Glutamatergic neuron (in vitro differentiated cells): ENCODE results near the gene ZNF331. TPM values are rescaled to one million over a fixed set of nuclear protein-coding genes. Genes with fewer than 3 reads are reported as not detected.
"Not testable (repeated sequence)": the region's sequence is repeated elsewhere in the genome, so short reads cannot be mapped to it uniquely, and the experiment has no call there.

Experiments used
- DNase-seq: peaks from one replicate; pipeline ENCODE4 v3.0.0; 2022
- H3K27ac Mint-ChIP-seq: one replicate; pipeline ENCODE4 v1.8.0; 2020; ENCODE audit warnings: mild to moderate bottlenecking, mixed read lengths, inconsistent platforms; ENCODE audit not compliant: unreplicated experiment
- H3K27me3 Mint-ChIP-seq: one replicate; pipeline ENCODE4 v1.8.0; 2020; ENCODE audit warnings: mild to moderate bottlenecking, moderate library complexity, mixed read lengths, inconsistent platforms; ENCODE audit not compliant: unreplicated experiment
- H3K36me3 Mint-ChIP-seq: one replicate; pipeline ENCODE4 v1.8.0; 2020; ENCODE audit warnings: mild to moderate bottlenecking, mixed read lengths, inconsistent platforms; ENCODE audit not compliant: unreplicated experiment
- H3K4me1 Mint-ChIP-seq: one replicate; pipeline ENCODE4 v1.8.0; 2020; ENCODE audit warnings: mild to moderate bottlenecking, low read depth, mixed read lengths, inconsistent platforms; ENCODE audit not compliant: unreplicated experiment
- H3K4me3 Mint-ChIP-seq: one replicate; pipeline ENCODE4 v1.8.0; 2020; ENCODE audit warnings: mild to moderate bottlenecking, mixed read lengths, inconsistent platforms; ENCODE audit not compliant: unreplicated experiment
- H3K9me3 Mint-ChIP-seq: one replicate; pipeline ENCODE4 v1.8.0; 2020; ENCODE audit warnings: mild to moderate bottlenecking, moderate library complexity, mixed read lengths, inconsistent platforms; ENCODE audit not compliant: unreplicated experiment
- total RNA-seq: library from RNA; stranded (reverse); fragmentation: NEBNext Ultra II Directional; extraction: Animal tissue kit (Norgen Biotek cat#: 25700); gene quantifications from one replicate; pipeline ENCODE4 v1.2.1, GENCODE V29; 2021; ENCODE audit not compliant: unreplicated experiment
- TF ChIP-seq, protein P1 (sequence below): fragments of 200-600 bp; sonication (generic); IDR thresholded peaks from one replicate; pipeline ENCODE4 v1.5.0; 2021; ENCODE audit not compliant: partially characterized antibody, unreplicated experiment

ZNF331 gene
- total RNA-seq, 1 donor from 2014 or later = 13.3 TPM

DNA sequence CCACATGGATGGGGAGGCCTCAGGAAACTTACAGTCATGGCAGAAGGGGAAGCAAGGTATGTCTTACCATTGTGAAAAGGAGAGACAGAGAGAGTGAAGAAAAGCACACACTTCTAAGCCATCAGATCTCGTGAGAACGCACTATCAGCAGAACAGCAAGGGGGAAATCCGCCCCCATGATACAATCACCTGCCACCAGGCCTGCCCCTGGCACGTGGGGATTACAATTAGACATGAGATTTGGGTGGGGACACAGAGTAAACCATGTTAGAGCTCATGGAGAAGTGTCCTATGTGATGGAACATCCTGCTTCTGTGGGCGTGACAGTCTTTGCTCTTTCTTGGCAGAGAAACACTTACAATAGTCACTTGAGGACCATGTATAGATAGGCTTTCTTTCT, 28.1 kb upstream of the ZNF331 start:
- TF ChIP-seq, protein P1, sequence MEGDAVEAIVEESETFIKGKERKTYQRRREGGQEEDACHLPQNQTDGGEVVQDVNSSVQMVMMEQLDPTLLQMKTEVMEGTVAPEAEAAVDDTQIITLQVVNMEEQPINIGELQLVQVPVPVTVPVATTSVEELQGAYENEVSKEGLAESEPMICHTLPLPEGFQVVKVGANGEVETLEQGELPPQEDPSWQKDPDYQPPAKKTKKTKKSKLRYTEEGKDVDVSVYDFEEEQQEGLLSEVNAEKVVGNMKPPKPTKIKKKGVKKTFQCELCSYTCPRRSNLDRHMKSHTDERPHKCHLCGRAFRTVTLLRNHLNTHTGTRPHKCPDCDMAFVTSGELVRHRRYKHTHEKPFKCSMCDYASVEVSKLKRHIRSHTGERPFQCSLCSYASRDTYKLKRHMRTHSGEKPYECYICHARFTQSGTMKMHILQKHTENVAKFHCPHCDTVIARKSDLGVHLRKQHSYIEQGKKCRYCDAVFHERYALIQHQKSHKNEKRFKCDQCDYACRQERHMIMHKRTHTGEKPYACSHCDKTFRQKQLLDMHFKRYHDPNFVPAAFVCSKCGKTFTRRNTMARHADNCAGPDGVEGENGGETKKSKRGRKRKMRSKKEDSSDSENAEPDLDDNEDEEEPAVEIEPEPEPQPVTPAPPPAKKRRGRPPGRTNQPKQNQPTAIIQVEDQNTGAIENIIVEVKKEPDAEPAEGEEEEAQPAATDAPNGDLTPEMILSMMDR = no peak
- Mint-ChIP-seq H3K27me3 (no peaks in the 10 kb centered on the region), H3K4me1 (peaks cover 3% of the 10 kb centered on the region), H3K27ac (no peak overlapping the region), H3K9me3 (no peaks in the 10 kb centered on the region), H3K36me3 (no peaks in the 10 kb centered on the region), H3K4me3 (no peak overlapping the region)
- DNase-seq = no peak

DNA sequence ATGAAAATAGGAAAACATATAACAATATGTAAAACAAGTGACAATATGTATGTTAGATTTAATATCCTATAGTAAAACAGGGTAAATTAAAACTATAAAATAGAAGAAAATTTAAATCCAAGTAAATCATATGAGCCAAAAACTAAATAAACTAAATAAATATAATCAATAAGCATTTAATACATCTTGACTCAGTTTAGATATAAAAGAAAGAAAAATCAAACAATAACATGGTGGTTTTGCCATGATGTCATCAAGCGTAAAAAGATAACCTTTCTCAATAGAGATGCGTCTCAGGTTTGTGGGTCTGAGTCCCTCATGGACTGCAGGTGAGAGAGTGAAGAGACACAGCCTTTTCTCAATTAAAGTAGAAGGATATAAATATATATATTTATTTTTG, 26.6 kb upstream of the ZNF331 start:
- H3K4me1 Mint-ChIP-seq = peaks cover 3% of the 10 kb centered on the region
- TF ChIP-seq, protein P1 = no peak
- no peak overlapping the region for H3K4me3 Mint-ChIP-seq
- DNase-seq = no peak
- H3K9me3 Mint-ChIP-seq = no peaks in the 10 kb centered on the region
- no peak overlapping the region for H3K27ac Mint-ChIP-seq
- H3K27me3 Mint-ChIP-seq = no peaks in the 10 kb centered on the region
- no peaks in the 10 kb centered on the region for H3K36me3 Mint-ChIP-seq

DNA sequence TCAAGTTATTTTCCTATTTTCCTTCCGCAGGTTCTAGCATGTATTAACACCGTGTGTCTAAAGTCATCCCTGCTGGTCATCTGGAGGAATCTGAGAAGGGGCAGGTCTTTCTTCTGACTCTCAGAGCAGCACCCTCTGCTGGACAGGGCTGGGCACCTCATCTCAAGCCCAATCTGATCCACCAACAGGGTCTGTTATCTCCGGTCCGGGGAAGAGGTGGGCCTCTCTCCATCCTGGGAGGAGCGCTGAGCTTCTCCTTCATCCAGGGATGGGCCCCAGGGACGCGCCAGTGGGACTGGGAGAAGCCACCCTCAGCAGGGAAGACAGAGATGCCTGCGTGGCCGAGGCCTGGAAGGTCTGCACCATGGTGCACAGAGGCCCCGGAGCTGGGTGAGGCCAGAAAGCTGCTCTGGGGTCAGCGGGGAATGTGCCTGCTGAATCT, 26.0 kb upstream of the ZNF331 start:
- H3K36me3 Mint-ChIP-seq = no peaks in the 10 kb centered on the region
- TF ChIP-seq, protein P1 = peak; percentile 69
- peaks cover 2% of the 10 kb centered on the region for H3K9me3 Mint-ChIP-seq
- H3K27me3 Mint-ChIP-seq = no peaks in the 10 kb centered on the region
- peaks cover 3% of the 10 kb centered on the region for H3K4me1 Mint-ChIP-seq
- peak; percentile 74 for DNase-seq
- no peak overlapping the region for H3K4me3 Mint-ChIP-seq
- no peak overlapping the region for H3K27ac Mint-ChIP-seq

DNA sequence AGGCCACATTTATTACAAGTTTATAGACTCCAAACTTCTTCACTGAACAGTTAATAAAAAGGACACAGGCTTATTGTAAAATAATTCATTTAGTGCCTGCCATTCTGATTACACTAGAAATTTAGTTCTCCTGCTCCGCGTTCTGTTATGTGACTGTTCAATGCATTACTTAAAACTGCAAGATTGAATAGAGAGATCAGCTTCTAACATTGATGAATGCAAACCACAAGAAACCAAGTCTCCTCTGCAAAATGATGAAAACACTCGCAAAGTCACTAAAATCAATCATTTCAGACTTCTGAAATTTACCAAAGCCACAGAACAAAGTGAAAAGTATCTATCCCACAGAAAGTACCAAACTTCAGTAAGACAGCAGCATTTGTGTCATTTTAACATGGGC, 22.9 kb upstream of the ZNF331 start:
- not testable (repeated sequence) for H3K27ac Mint-ChIP-seq, DNase-seq, H3K27me3 Mint-ChIP-seq, H3K4me3 Mint-ChIP-seq, H3K9me3 Mint-ChIP-seq, H3K4me1 Mint-ChIP-seq, H3K36me3 Mint-ChIP-seq

DNA sequence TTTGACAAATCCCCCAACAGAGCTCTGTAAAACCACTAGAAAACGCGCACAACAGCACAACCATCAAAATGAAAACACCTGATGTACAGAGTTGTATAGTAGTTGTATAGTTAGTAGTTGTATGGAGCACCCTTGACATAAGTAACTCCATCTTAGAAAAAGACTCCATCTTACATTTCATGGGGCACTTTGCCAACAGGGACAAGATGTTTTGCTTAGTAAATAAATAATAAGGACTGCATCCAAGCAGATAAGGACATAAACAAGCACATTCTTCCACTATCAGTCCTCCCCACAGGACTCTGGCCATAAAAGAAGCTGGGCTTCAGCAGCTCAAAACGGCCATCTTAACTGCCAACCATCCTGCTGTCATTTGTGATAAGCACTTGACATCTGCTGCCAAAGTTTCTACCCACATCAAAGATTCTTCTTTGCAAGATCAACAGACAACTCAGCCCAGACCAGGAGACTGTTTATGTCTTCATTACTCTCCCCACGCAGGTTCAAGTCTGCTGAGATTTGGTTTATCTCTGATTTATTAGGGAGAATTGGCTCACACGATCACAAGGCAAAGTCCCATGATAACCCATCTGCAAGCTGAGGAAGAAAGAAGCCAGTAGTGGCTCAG, 20.7 kb upstream of the ZNF331 start:
- peaks cover 7% of the 10 kb centered on the region for H3K4me1 Mint-ChIP-seq

More for the DNA sequence above, 20.7 kb upstream of the ZNF331 start:
- Mint-ChIP-seq H3K27me3 (peaks cover 3% of the 10 kb centered on the region), H3K27ac (no peak overlapping the region), H3K4me3 (no peak overlapping the region), H3K9me3 (peaks cover 14% of the 10 kb centered on the region), H3K36me3 (no peaks in the 10 kb centered on the region)
- TF ChIP-seq, protein P1 = no peak
- DNase-seq = no peak
